Stimulated activated CD4-positive, alpha-beta T cell treated with anti-CD3 and anti-CD28 coated beads, TNF-alpha, amount 100 ng/mL, for 1 hour (primary cell): ENCODE results near the gene CDH2.

ENCODE experiments used
- DNase-seq, 3 donors: peaks; one replicate each; pipeline ENCODE4 v3.0.0-alpha.2; 2020; ENCODE audit warnings: low read depth in 3 of 3, low spot score in 1 of 3

Gene CDH2

DNA sequence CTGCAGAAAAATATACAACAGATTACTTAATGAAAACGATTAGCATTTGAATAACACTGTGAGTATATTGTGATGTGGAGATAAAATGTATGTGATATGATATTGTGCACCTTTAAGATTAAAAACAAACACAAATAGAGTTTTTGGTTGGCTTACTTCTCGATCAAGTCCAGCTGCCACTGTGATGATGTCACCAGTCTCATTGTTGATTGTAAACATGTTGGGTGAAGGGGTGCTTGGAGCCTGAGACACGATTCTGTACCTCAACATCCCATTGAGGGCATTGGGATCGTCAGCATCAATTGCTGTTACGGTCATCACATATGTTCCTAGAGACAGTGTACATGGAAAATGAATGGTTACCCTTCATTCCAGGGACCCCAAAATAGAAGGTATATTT is 174.1 kb downstream of the CDH2 start:
- no peak for DNase-seq

DNA sequence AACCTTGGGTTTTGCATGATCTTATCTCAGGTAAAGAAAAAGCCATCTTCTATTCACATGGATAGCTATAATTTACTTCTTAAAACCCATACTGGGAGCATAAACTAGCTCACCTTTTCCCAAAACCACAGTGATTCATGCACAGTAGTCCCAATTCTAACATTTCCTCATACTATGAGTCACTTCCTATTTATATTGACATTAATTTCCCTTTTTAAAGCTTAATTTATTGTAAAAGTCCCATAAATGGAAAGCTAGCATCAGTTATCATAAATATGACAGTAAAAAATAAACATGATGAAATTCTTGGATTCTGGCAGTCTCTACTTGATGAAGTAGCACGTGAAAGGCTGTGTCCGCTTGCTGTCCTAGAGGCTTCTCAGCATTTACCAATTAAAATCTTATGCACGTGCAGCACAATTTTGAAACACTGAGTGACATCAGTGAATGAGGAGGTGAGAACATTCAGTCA is 180.1 kb downstream of the CDH2 start:
- DNase-seq = no peak

GRCh38 chr18:27995770-27996502 is 181.0 kb downstream of the CDH2 start:
- no peak for DNase-seq

DNA sequence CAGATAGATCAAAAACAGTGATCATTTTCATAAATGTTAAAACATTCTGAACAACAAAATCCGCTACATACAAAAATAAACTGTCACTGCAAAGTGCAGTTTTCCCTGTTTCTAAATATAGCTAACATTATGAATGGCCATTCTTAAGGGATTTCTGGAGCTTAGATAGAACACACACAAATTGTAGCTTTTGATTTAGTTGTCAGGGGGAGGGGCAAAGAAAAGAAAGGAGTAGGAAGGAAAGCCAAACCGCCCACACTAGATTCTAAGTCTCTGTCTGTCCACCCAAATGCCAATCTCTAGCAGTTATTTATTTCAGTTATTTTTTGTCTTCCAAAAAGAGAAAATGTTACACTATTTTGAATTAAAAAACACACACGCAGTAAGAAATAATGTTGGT is 182.4 kb downstream of the CDH2 start:
- DNase-seq = no peak

DNA sequence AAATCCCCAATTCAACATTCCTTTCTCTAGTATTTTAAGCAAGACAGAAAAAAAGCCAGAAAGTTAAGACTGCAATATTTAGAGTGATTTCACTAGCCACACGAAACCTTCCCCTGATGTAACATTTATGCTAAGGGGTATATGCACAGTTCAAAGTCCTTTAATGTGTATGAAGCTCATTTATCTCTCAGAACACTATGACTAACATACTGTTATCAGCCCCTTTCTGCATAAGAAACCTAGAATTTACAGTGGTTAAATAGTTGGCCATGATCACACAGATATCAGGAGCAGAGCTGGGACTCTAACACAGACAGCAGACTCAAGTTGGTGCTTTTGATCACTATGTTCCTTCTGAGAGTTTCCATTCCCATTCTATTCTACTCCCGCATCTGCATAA is 185.5 kb downstream of the CDH2 start:
- DNase-seq = no peak

- no peak for DNase-seq
Measured at GRCh38 chr18:27985832-27986231, 191.1 kb downstream of the CDH2 start.

- DNase-seq = no peak
Measured at GRCh38 chr18:27983780-27984179, 193.2 kb downstream of the CDH2 start.

DNA sequence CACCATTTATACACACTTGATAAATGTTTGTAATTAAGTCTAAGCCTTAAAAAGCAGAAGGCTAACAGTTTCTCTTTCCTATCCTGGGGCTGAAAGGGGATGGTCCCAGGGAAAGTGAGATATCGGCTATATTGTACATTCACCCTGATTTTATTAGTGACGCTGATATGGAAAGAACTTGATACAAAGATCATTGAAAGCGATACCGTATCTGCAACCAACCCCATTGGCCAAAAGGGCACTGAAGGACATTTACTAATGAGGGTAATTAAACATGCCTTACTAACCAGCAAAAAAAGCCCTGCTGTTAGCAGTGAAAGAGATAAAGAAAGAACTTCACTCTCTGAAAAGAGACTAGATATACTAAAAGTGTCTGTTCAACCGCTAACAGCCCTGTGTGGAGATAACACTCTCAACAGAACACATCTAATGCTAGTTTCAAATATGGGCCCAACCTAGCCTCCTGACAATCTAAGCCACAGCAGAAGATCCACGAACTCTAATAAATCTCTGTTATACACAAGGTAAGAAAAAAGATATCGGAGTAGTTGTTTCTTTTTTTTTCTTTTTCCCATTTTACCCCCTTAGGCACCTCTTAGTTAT is 200.0 kb downstream of the CDH2 start:
- DNase-seq = no peak

GRCh38 chr18:27970321-27970720 is 206.6 kb downstream of the CDH2 start:
- no peak for DNase-seq

DNA sequence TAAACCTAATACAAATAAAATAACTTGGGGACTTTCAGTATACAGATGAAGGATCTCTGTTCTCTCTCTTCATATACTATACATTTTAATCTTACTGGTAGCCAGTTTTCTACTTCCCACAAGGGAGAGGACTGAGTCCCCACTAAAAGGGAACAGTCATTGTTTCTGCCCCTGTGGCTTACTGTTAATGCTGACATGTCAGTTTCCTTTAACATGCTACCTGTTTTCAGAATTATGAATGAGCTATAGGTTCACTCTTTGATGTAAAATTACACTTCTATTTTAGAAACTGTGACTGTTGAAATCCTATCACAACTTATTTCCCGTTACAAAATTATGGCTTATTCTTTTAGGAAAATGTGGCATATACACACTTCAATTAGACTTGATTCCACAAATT is 207.7 kb downstream of the CDH2 start:
- no peak for DNase-seq

DNA sequence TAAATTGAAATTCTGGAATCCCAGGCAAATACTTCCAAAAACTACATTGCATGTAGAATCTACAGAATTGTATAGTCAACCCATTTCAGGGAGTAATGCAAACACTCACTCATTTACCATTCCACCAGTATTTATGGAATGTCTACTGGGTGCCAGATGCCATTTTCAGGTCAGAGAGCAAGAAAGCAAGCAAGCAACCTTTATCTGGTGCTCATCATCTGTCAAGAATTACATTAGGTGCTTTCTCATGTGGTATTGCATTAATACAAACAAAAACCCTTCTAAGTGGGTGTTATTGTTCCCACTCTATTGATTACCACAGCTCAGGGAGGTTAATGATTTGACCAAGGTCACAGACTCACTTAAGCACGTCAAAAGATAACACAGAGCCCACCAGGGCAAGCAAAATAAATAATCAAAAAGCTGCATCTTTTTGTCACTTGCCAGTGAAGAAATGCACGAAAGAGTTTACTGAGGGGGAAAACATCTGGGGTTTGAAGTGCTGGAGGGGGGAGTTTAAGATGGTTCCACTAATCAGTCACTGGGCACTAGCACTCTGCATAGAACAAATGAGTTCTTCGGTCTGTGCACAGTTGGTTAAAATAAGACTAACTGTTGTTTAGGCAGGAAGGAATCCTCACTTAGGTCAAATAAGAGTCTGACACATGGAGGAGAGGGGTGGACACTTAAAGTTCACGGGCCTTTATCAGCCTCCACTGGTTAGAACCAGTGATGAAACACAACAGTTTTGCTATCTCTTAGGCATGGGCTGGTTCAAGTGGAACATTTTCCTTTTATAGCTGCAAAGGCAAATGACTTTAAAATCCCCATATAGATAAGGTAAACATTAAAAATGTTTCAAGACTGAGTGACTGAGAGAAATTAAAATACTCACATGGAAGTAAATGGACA is 208.8 kb downstream of the CDH2 start:
- no peak for DNase-seq

DNA sequence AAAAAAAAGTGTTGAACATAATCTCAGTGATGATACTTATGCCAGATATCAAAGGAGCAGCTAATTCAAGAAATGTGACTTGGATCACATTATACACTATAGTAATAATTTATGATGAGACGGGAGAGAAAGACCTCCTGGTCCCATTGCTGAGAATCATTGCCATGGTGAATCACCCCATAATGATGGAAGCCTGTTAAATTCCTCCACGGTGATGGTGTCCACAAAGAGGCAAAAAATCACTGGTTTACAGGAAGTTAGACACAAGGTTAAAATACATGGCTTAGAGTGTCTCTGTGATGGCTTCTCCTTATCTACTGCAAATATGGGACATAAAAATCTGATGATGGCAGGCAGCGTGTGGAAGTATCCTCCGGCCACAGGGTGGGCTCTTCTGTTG is 210.0 kb downstream of the CDH2 start:
- no peak for DNase-seq

DNA sequence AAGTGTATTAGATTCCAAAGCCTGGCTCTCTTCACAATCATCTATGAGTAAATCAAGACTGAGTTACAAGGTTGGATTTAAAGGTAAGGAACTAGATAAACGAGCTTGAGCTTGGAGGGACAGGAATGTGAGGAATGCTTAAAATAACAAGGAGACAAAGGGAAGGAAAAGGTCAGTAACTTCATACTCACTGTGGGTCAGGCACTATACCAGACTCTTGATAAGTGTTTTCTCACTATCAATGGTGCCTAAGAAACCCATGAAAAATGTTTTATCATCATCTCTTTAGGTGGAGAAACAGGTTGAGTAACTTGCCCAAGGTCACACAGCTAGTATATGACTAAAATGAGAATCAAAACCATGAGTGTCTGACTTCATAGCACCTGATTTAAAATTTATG is 212.1 kb downstream of the CDH2 start:
- no peak for DNase-seq

DNA sequence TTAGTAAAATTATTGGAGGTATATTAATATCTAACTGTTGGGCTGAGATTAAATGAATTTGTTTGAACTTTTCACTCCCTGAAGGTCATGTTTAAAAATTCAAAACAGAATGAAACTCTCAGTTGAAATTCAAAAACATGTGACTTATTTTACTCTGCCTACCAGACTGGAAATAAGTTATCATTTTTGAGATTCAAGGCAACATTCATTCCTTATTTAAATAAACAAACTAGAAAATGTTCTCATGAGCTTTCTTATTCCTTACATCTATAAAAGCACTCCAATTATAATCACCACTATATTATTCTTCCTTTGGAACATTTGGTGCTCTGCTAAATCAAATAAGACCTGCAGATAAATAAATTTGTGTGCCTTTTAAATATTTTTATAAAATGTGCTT is 217.8 kb downstream of the CDH2 start:
- DNase-seq = no peak

- DNase-seq = no peak
Measured at GRCh38 chr18:27956001-27956640, 220.8 kb downstream of the CDH2 start.

DNA sequence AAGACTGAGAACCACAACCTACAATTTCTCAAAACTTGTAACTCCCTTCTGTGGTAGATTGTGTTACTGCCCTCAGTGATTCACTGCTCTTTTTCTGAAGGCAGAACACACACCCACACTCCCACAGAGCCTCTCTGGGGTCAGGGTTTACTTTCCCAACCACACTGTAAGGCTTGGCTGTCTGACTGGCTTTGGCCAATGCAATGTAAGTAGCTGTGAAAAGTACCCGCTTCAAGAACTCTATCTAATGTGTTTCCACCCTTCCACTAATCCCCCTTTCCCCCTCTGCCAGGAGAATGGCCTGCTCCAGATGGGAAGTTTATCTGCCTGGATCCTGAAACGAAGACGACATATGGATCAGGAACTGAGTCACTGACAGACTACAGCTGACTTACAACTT is 222.7 kb downstream of the CDH2 start:
- DNase-seq = no peak

DNA sequence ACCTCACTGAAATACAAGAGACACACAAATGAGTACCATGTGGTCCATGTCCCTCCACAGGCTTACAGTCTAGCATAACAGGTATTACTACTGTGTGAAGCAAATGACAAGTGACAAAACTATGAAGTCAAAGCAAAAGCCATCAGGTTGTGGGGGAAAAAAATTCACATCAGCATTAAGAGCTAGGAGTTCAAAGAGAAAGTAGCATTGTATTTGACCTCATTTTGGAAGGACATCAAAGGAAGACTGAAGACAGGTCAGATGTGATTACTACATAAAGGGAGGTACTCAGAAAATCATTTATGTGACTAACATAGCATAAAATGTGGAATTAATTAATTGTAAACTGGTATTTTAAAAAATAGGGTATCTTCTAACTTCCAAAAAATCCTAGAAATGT is 224.2 kb downstream of the CDH2 start:
- no peak for DNase-seq

GRCh38 chr18:27950648-27951228 is 226.2 kb downstream of the CDH2 start:
- DNase-seq = no peak

DNA sequence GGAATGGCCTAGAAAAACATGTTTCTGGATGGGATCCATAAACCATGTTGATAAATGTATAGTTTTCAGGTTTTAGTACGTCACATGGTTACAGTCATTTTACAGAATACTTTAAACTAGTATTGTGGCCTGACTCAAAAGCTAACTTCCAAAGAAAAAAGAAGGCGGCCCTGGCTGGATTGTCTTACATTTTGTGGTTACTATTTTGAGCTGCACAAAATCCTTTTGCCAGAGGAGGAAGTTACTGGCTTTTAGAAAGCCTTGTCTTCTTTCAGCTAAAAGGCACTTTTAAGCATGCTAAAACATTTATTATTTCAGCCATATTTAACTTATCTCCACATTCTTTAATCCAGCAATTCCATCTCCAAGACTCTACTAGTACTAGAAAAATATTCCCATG is 227.9 kb downstream of the CDH2 start:
- DNase-seq = no peak

GRCh38 chr18:27942706-27943105 is 234.2 kb downstream of the CDH2 start:
- no peak for DNase-seq

DNA sequence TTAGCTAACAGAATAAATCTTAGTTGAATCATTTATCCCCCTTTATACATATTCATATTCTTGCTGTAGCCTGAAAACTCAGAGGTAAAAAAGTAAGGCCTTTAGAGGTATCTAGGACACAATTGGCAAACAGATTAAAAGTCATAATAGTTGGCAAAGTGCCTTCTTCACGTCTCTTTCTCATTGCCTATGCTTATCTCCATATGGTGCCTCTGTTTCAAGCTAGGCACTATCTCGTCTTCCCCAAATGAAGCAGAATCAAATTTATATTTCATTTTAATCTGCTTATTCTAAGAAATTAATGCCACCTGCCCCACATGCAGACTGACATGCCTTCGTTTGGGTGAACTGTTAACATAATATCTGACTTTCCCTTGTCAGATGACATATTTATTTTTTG is 245.4 kb downstream of the CDH2 start:
- no peak for DNase-seq
